Ovary (tissue), 3 donors: ENCODE measurements around the gene TRA2B.

ENCODE experiments used
- CTCF ChIP-seq, 3 donors: fragments of 450-650 bp in 2 of 3; fragments of 200-600 bp in 1 of 3; IDR thresholded peaks; one replicate each; pipeline versions ENCODE4 v1.5.1 to v1.8.0; 2016 to 2022; ENCODE audit warnings: antibody characterized with exemption in 3 of 3, mild to moderate bottlenecking in 1 of 3
- EP300 ChIP-seq: sonication (generic); formaldehyde crosslinking; IDR thresholded peaks from one replicate; pipeline ENCODE4 v1.6.1; 2017; ENCODE audit warnings: antibody characterized with exemption
- POLR2A ChIP-seq: fragments of 450-650 bp; IDR thresholded peaks from one replicate; pipeline ENCODE4 v1.6.1; 2017; ENCODE audit warnings: antibody characterized with exemption, mild to moderate bottlenecking, moderate library complexity
- donor health status: DM: no; HTN: no; CAD: no.

DNA sequence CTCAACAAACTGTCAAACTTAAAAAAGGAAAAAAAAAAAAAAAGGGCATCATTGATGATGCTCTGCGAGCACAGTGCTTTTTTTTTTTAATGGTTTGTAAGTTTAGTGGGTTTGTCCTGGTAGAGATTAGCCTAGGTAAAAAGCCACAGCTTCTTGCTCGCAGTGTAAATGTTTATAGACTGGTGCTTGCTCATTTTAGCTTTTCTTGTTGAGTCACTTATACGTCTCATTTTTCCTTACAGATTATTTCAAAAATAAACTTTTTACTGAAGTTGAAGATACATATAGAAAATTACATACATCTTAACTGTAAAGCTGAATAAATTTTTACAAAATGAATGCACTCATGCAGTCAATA, 16.5 kb upstream of the TRA2B start:
- TF ChIP-seq POLR2A, result no peak
- no peak for TF ChIP-seq CTCF (IDR thresholded peaks at IDR 0.05)
- no peak for TF ChIP-seq EP300
